Measurements from ENCODE around the gene SELENON.

Gene SELENON, protein sequence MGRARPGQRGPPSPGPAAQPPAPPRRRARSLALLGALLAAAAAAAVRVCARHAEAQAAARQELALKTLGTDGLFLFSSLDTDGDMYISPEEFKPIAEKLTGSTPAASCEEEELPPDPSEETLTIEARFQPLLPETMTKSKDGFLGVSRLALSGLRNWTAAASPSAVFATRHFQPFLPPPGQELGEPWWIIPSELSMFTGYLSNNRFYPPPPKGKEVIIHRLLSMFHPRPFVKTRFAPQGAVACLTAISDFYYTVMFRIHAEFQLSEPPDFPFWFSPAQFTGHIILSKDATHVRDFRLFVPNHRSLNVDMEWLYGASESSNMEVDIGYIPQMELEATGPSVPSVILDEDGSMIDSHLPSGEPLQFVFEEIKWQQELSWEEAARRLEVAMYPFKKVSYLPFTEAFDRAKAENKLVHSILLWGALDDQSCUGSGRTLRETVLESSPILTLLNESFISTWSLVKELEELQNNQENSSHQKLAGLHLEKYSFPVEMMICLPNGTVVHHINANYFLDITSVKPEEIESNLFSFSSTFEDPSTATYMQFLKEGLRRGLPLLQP

DNA sequence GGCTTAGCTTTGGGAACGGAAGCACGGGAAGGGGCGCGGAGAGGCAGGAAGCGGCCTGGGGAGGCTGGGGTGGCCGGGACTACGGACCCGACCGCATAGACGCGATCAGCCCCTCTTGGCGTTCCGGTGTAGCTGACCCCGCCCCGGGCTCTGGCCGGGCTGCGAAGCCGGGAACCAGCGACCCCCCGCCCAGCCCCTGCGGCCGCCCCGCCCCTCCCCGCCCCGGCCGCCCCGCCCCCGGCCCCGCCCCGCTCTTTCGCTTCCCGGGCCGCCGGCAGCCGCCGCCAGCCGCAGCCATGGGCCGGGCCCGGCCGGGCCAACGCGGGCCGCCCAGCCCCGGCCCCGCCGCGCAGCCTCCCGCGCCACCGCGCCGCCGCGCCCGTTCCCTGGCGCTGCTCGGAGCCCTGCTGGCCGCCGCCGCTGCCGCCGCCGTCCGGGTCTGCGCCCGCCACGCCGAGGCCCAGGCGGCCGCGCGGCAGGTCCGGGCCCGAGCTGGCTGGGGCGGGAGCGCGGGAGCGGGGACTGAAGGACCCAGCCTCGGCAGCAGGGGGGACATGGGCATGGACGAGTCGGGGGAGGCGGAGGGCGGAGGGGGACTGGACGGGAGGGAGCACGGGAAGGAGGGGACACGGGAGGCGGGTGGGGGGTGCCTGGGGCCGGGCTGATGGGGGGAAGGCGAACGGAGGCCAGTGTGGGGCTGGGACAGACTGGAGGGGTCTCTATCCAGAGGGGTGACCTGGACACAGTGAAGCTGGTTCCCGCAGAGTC lies at the start of gene SELENON:
TSS of gene SELENON (plus strand) at position 259 of the 768 bp plus-strand sequence. CDS start at position 297, 38 bp downstream.
- no peak for DNase-seq (ENCODE audit: low spot score)

GRCh38 chr1:25750923-25751605 lies 48.9 kb upstream of the SELENON start:
- DNase-seq (ENCODE audit: low spot score) = no peak

- no peak for DNase-seq (ENCODE audit: low spot score)
Measured at GRCh38 chr1:25754470-25755181, 45.4 kb upstream of the SELENON start.

GRCh38 chr1:25755475-25756125 lies 44.4 kb upstream of the SELENON start:
- DNase-seq (ENCODE audit: low spot score) = no peak

DNA sequence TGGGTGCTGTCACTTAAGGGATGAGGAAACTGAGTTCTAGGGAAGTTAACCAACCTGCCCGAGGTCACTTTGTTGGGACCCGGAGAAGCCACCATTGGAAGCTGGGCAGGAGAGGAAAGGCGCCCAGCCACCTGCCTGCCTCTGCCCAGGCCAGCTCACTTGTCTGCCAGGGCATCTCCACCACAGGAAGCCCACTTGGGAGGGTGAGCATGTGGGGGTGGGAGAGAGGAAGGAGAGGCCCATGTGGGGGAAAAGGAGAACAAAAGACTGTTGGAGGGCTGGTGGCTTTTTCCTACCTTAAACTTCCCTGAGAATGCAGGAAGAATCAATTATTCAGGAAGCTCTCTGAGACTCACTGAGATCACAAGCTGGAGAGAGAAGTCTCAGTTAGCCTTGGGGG lies 43.8 kb upstream of the SELENON start:
- no peak for DNase-seq (ENCODE audit: low spot score)

DNA sequence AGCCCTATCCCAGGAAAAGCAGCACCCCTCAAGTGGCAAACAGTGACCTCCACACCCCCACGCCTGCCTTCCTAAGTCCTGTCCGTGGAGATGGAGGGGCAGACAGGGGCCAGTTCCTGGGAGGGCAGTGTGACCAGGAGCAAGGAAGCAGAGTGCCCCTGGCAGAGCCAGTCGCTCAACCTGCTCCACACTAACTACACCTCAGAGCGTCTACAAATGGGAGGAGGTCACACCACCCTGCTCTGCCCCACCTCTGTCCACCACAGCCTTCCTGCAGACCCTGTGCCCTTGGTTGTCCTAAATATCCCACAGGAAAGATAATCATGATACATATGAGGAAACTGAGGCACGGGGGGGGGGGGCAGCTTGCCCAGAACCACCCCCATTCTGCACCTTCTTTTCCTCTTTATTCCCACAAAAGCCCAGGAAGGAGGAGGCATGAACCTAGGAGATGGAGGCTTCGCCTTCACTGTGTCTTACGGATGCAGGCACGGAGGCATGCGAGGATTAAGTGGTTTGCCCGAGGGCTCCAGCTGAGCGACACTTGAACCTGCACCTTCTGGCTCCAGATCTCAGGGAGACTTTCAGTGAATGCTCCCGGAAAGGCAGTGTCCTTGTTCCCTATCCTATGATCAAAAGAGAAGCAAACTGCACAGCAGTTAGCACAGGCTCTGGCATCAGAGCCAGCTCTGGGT lies 42.7 kb upstream of the SELENON start:
- DNase-seq (ENCODE audit: low spot score) = no peak

DNA sequence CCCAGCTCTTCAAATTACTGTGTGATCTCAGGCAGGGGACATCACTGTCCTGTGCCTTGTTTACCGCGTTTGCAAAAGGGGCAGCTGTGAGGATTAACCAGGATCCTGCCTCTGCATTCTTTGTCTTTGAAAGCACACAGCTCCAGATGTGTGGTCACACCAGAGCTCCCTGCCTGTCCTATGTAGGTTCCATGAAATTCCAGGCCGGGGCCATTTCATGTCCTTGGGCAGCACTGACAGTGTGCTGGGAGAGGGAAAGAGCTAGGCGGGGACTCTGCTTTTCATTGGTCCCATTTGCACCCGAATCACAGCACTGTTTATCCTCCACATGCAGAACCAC lies 42.2 kb upstream of the SELENON start:
- DNase-seq (ENCODE audit: low spot score) = no peak

GRCh38 chr1:25758466-25759070 lies 41.4 kb upstream of the SELENON start:
- no peak for DNase-seq (ENCODE audit: low spot score)

DNA sequence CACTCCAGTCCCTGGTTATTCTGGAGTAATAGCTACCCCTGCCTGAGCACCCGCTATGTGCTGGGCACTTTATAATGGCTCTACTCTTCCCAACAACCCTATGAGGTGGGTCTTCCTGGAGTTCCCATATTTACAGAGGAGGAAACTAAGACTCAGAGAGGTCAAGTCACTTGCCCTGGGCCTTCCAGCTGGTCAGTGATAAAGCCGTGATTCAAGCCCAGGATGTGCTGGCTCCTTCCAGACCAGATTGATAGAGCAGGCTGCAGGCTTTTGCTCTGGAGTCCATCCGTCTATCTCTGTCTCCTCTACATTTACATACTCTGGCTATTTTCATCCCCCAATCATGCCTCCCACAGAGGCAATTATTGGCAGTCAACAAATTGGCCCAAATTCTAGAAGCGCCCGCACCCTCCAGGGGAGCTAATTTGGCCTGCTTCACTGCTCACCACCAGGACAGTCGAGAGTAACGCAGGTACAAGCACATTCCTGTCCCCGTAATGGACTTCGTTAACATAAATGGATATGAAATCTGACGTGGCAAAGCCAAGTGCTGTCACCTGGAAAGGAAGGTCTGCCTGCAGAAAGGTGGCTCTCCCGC lies 39.8 kb upstream of the SELENON start:
- DNase-seq (ENCODE audit: low spot score) = no peak

DNA sequence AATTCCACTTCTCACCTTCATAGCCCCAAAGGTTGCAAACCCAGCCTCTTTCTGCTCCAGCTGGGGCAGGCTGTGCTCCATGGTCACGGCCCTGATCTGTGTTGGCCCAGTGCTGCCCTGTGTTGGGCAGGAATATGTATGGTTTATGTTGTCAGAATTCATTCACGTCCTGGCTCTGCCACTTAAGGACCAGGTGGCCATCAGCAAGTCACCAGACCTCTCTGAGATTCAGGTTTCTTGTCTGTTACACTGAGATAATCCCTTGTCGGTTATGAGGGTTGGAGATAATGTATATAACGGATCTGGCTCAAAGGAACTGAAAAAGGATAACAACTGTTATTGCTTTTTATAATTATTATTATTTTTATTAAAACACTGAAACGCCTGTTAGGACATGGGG lies 39.1 kb upstream of the SELENON start:
- DNase-seq (ENCODE audit: low spot score) = no peak

DNA sequence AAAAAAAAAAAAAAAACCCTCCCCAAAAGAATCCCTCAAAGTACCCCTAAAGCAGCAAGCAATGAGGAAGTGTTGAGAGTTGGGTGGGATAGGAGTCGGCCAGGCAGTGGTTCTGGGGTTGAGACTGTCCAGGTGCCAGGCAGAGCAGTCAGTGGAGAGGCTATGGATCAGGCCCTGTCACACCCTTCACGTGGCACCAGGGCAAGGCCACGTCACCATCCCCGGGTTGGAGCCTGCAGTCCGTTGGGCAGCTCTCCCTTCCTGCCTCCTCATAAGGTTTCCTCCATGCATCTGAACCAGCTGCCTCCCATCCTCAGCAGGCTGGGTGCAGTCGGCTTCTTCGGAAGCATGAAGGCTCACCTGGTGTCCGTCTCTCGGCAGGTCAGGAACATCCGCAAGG lies 36.5 kb upstream of the SELENON start:
- no peak for DNase-seq (ENCODE audit: low spot score)

DNA sequence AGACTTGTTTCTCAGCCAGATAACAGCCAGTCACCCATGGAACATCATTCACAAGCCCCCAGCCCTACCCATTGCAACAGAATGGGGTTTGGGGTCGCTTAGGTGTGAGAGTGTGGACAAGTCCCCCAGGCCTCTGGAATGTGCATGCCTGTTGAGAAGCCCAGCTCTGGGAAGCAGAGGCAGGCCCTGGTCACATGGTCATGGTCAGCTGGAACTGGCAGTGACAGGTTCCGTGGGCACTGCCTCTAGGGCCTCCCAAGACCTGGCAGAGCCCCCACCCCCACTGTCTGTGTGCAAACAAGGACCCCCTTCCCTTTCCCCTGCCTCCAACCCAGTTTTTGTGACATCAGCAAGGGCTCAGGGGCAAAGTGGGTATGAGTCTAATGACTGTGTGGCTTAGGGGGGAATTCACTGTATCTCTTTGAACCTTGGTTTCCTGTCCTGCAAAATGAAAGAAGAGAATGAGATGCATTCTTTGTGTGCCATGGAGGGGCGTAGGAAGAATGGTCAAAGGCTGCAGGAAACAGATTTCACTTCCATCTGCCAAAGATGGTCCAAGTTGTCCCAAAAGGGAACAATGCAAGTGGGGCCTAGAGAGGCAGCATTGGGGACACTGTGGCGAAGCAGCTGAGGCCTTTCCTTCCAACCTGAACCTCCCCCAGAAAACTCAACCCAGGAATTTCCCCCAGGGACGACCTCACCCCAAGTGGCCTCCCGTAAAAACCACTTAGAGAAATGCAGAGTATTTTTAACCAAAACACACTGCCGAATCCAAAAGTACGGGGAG lies 34.7 kb upstream of the SELENON start:
- DNase-seq (ENCODE audit: low spot score) = no peak

- no peak for DNase-seq (ENCODE audit: low spot score)
Measured at GRCh38 chr1:25765923-25766589, 33.9 kb upstream of the SELENON start.

GRCh38 chr1:25766721-25767436 lies 33.1 kb upstream of the SELENON start:
- no peak for DNase-seq (ENCODE audit: low spot score)

GRCh38 chr1:25767437-25767770 lies 32.6 kb upstream of the SELENON start:
- no peak for DNase-seq (ENCODE audit: low spot score)

DNA sequence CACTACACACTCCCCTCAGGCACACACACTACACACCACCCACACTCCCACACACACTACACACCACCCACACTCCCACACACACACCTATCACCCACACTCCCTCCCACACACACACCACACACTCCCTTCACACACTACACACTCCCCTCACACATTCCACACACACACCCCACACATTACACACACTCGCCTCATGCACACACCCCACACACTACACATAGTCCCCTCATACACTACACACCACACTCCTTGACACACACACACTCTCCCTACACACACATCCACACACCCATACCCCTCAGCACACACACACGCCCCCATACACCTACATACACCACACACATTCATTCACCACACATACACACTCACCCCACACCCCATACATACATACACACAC lies 31.0 kb upstream of the SELENON start:
- no peak for DNase-seq (ENCODE audit: low spot score)

GRCh38 chr1:25769625-25770383 lies 30.2 kb upstream of the SELENON start:
- no peak for DNase-seq (ENCODE audit: low spot score)

Measured in pons (tissue), 1 donor.